CD4-positive, CD25-positive, alpha-beta regulatory T cell (primary cell): Measurements from ENCODE around the gene ULK4. TPM values are rescaled to one million over a fixed set of nuclear protein-coding genes. Genes with fewer than 3 reads are reported as not detected.

Source experiments
- ATAC-seq, 2 donors: fragments of 150-1000 bp; cut with Tn5 transposase; one replicate each; pipeline ENCODE4 v1.10.0; 2021; ENCODE audit warnings: low read depth in 2 of 2, moderate number of reproducible peaks in 2 of 2, moderate library complexity in 1 of 2
- DNase-seq, 3 donors: peaks; one replicate each; pipeline versions ENCODE4 v3.0.0 to v3.0.0-alpha.2; 2012 to 2022; ENCODE audit warnings: mixed read lengths in 1 of 3
- H3K27ac ChIP-seq: one replicate; pipeline ENCODE4 v1.7.0; 2013; ENCODE audit warnings: mild to moderate bottlenecking, low read length; ENCODE audit not compliant: insufficient read depth, poor library complexity, severe bottlenecking
- H3K27me3 ChIP-seq: one replicate; pipeline ENCODE4 v1.7.0; 2013; ENCODE audit warnings: low read length; ENCODE audit not compliant: control insufficient read depth, insufficient read depth
- H3K36me3 ChIP-seq: one replicate; pipeline ENCODE4 v1.7.0; 2013; ENCODE audit warnings: mild to moderate bottlenecking, low read length, moderate library complexity; ENCODE audit not compliant: control insufficient read depth, insufficient read depth
- H3K4me1 ChIP-seq: 2 replicates; pipeline ENCODE4 v1.7.0; 2013; ENCODE audit warnings: mild to moderate bottlenecking, low read length; ENCODE audit not compliant: insufficient read depth, control insufficient read depth, poor library complexity, severe bottlenecking
- H3K4me3 ChIP-seq: one replicate; pipeline ENCODE4 v1.7.0; 2013; ENCODE audit warnings: low read depth, mild to moderate bottlenecking, low read length, moderate library complexity
- H3K9me3 ChIP-seq, 2 experiments: 1 replicate in 1 of 2; 2 replicates in 1 of 2; pipeline ENCODE4 v1.7.0; 2013; ENCODE audit warnings: low read length in 2 of 2, mild to moderate bottlenecking in 1 of 2, moderate library complexity in 1 of 2; ENCODE audit not compliant: control insufficient read depth in 2 of 2
- H3K27ac Mint-ChIP-seq, 3 donors: one replicate each; pipeline ENCODE4 v1.8.0; 2020 to 2022; ENCODE audit warnings: mild to moderate bottlenecking in 3 of 3, mixed read lengths in 3 of 3, moderate library complexity in 2 of 3
- H3K27me3 Mint-ChIP-seq: one replicate; pipeline ENCODE4 v1.8.0; 2022; ENCODE audit warnings: mild to moderate bottlenecking, mixed read lengths
- H3K36me3 Mint-ChIP-seq: one replicate; pipeline ENCODE4 v1.8.0; 2020; ENCODE audit warnings: mixed read lengths
- H3K4me1 Mint-ChIP-seq, 4 donors: one replicate each; pipeline ENCODE4 v1.8.0; 2020 to 2022; ENCODE audit warnings: mixed read lengths in 4 of 4, mild to moderate bottlenecking in 1 of 4
- H3K4me3 Mint-ChIP-seq, 4 donors: one replicate each; pipeline ENCODE4 v1.8.0; 2020 to 2022; ENCODE audit warnings: mild to moderate bottlenecking in 4 of 4, mixed read lengths in 4 of 4, moderate library complexity in 3 of 4
- H3K9me3 Mint-ChIP-seq, 7 donors: one replicate each; pipeline ENCODE4 v1.8.0; 2020 to 2022; ENCODE audit warnings: mixed read lengths in 7 of 7, mild to moderate bottlenecking in 3 of 7, moderate library complexity in 2 of 7
- polyA plus RNA-seq, 4 donors: library from polyadenylated mRNA; unstranded; fragments of 300-500 nt; fragmentation: Illumina TruSeq; gene quantifications; one replicate each; pipeline ENCODE4 v1.2.3, GENCODE V29; 2021
- total RNA-seq: library from RNA; stranded (reverse); gene quantifications from one replicate; pipeline ENCODE4 v1.2.3, GENCODE V29; 2022

ULK4 gene
- total and polyA plus RNA-seq, 5 donors from 2014 or later: 9.3 to 27.2 (median 11.1) TPM

DNA sequence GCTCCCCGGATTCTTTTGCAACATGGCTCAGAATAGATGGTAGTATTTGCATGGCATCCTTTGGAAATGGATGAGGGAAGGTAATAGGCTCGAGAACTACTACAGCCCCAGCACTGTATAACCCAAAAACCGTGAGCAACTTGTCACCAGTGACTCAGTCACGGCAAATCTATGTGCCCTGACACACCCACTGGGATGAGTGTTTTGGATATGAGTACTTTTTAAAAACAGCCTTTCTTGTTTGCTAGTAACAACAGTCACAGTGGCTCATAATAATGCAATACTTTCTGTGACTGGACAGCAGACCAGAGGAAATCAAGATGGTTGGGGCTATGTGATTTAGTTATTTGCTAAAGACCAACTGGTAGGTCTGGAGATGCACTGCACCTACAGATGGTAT, 299.6 kb downstream of the ULK4 start:
- Mint-ChIP-seq H3K4me3 (no peak overlapping the region), H3K9me3 (peaks cover 0 to 25% (median 3%) of the 10 kb centered on the region in 7 donors)

DNA sequence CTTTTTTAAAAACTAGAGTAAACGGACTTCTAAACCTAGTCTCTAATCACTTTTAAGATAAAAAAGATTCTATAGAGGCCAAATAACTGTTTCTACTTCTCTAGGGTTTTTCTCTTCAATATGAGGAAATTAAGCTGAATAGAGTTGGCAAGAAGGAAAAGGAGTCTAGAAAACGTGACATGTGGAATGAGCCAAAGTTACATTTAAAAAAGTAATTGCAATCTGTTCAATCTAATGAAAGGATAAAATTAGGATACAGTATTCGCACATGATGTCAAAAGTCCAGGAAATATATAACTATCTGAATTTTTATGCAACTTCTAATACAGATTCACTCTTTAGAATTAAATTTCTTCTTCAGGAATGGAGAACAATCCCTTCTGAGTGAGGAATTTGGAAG, 300.1 kb downstream of the ULK4 start:
- DNase-seq: no peak
- peaks cover 45% of the 10 kb centered on the region for H3K36me3 Mint-ChIP-seq
- no peak overlapping the region for H3K27ac Mint-ChIP-seq
- H3K4me3 Mint-ChIP-seq: no peak overlapping the region
- Histone ChIP-seq H3K4me1 (no peaks in the 10 kb centered on the region), H3K27me3 (no peaks in the 10 kb centered on the region), H3K27ac (no peak overlapping the region), H3K36me3 (peaks cover 8% of the 10 kb centered on the region), H3K9me3 (peaks cover 10 to 15% of the 10 kb centered on the region in 2 experiments), H3K4me3 (no peak overlapping the region)
- peaks cover 0 to 25% (median 3%) of the 10 kb centered on the region in 7 donors for H3K9me3 Mint-ChIP-seq
- H3K4me1 Mint-ChIP-seq: peaks cover 0 to 6% (median 0%) of the 10 kb centered on the region in 4 donors
- no peak for ATAC-seq
- H3K27me3 Mint-ChIP-seq: no peaks in the 10 kb centered on the region

More for the DNA sequence above, 299.6 kb downstream of the ULK4 start:
- H3K36me3 ChIP-seq: peaks cover 8% of the 10 kb centered on the region
- no peak overlapping the region for H3K4me3 ChIP-seq
- DNase-seq (no peak), ATAC-seq (no peak)
- Mint-ChIP-seq H3K4me1 (peaks cover 0 to 6% (median 0%) of the 10 kb centered on the region in 4 donors), H3K27ac (no peak overlapping the region), H3K27me3 (no peaks in the 10 kb centered on the region), H3K36me3 (peaks cover 45% of the 10 kb centered on the region)
- H3K9me3 ChIP-seq: peaks cover 10 to 15% of the 10 kb centered on the region in 2 experiments
- no peak overlapping the region for H3K27ac ChIP-seq
- no peaks in the 10 kb centered on the region for H3K4me1 ChIP-seq
- no peaks in the 10 kb centered on the region for H3K27me3 ChIP-seq

DNA sequence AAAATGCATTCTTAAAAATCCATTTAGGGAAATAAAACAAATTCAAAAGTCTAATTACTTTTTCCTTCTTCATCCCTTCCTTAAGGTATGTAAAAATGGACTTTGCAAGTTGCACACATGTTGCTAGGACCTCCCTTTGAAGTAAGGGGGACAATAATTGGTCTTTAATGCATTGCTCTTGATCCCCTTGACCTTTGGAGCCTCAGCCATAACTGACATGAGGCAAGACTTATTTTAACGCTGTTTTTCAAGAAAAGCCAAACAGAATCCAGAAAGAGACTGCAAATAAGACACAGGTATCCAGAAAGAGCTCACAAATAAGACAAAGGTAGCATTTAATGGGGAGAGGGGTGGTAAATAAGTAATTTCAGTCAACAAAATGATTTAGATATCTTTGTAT, 301.4 kb downstream of the ULK4 start:
- H3K27me3 ChIP-seq: no peaks in the 10 kb centered on the region
- Mint-ChIP-seq H3K27ac (no peak overlapping the region), H3K27me3 (no peaks in the 10 kb centered on the region), H3K36me3 (peaks cover 34% of the 10 kb centered on the region), H3K4me3 (no peak overlapping the region), H3K4me1 (peaks cover 0 to 6% (median 0%) of the 10 kb centered on the region in 4 donors), H3K9me3 (peaks cover 0 to 14% (median 1%) of the 10 kb centered on the region in 7 donors)
- H3K36me3 ChIP-seq: no peaks in the 10 kb centered on the region
- H3K27ac ChIP-seq: no peak overlapping the region
- no peak for ATAC-seq
- no peaks in the 10 kb centered on the region for H3K4me1 ChIP-seq
- H3K4me3 ChIP-seq: no peak overlapping the region
- peaks cover 0 to 7% of the 10 kb centered on the region in 2 experiments for H3K9me3 ChIP-seq
- no peak for DNase-seq

DNA sequence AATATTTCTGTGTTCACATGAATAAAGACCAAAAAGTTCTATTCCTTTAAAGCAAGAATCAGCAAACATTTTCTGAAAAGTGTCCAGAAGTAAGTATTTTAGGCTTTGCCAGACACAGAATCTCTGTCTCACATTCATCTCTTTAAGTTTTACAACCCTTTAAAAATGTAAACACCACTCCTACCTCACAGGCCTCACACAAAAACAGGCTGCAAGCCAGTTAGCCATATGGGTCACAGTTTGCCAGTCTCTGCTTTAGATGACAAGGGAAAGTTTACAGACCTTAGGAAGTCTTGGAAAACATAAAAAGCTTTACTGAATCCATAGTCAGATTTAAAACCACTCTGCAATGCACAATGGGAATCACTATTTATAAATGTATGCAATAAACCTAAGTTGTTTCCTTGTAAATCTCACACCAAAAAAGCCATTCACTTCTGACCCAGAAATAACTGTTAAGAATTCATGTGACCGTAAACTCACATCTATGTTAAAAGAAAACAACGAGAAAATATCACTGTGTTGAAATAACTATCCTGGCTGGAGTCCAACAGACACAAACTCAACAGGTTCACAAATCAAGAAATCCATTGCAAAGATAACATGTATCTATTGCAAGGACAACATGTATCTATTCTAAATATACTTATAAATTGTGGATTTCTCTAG, 308.2 kb downstream of the ULK4 start:
- no peak overlapping the region for H3K4me3 Mint-ChIP-seq
- H3K36me3 Mint-ChIP-seq: peaks cover under 1% of the 10 kb centered on the region
- DNase-seq: no peak
- peaks cover 0 to 2% (median 0%) of the 10 kb centered on the region in 7 donors for H3K9me3 Mint-ChIP-seq
- no peak for ATAC-seq
- Histone ChIP-seq H3K27me3 (no peaks in the 10 kb centered on the region), H3K36me3 (no peaks in the 10 kb centered on the region), H3K9me3 (no peaks in the 10 kb centered on the region), H3K27ac (no peak overlapping the region), H3K4me1 (no peaks in the 10 kb centered on the region), H3K4me3 (no peak overlapping the region)
- H3K27me3 Mint-ChIP-seq: no peaks in the 10 kb centered on the region
- H3K4me1 Mint-ChIP-seq: peaks cover 0 to 1% (median 0%) of the 10 kb centered on the region in 4 donors
- no peak overlapping the region for H3K27ac Mint-ChIP-seq

GRCh38 chr3:41652931-41653330, 309.0 kb downstream of the ULK4 start:
- Histone ChIP-seq H3K9me3 (no peaks in the 10 kb centered on the region), H3K4me3 (no peak overlapping the region), H3K4me1 (no peaks in the 10 kb centered on the region), H3K36me3 (no peaks in the 10 kb centered on the region), H3K27me3 (no peaks in the 10 kb centered on the region), H3K27ac (no peak overlapping the region)
- Mint-ChIP-seq H3K4me3 (no peak overlapping the region), H3K9me3 (peaks cover 0 to 5% (median 1%) of the 10 kb centered on the region in 7 donors), H3K27me3 (no peaks in the 10 kb centered on the region), H3K36me3 (peaks cover 4% of the 10 kb centered on the region), H3K27ac (no peak overlapping the region), H3K4me1 (peaks cover 0 to 1% (median 0%) of the 10 kb centered on the region in 4 donors)
- no peak for DNase-seq
- no peak for ATAC-seq

DNA sequence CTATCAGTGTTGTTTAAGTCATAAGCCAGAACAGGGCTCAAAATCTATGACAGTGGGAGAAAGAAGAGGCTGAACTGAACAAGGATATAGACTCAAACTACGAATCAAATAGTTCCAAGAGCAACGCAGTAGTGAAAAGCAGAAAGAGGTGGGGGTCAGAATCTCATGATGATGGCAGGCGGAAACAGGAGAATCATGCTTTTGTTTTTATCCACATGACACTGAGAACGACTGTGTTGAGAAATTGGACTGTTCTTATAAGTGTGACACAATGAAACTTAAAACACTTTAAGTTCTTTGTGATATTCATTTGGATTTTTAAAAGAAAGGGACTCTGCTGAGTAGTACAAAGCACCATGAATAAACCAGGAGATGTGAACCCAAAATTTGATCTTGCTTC, 309.4 kb downstream of the ULK4 start:
- DNase-seq: no peak

GRCh38 chr3:41651718-41652117, 310.2 kb downstream of the ULK4 start:
- Histone ChIP-seq H3K4me3 (no peak overlapping the region), H3K27ac (no peak overlapping the region), H3K27me3 (no peaks in the 10 kb centered on the region), H3K4me1 (no peaks in the 10 kb centered on the region), H3K9me3 (no peaks in the 10 kb centered on the region), H3K36me3 (no peaks in the 10 kb centered on the region)
- peaks cover 0 to 1% (median 0%) of the 10 kb centered on the region in 4 donors for H3K4me1 Mint-ChIP-seq
- H3K27me3 Mint-ChIP-seq: no peaks in the 10 kb centered on the region
- DNase-seq (no peak), ATAC-seq (no peak)
- peaks cover 0 to 5% (median 3%) of the 10 kb centered on the region in 7 donors for H3K9me3 Mint-ChIP-seq
- peaks cover 4% of the 10 kb centered on the region for H3K36me3 Mint-ChIP-seq
- H3K27ac Mint-ChIP-seq: no peak overlapping the region
- no peak overlapping the region for H3K4me3 Mint-ChIP-seq

More for the DNA sequence above, 309.4 kb downstream of the ULK4 start:
- no peaks in the 10 kb centered on the region for H3K36me3 ChIP-seq
- Mint-ChIP-seq H3K4me3 (no peak overlapping the region), H3K36me3 (peaks cover 4% of the 10 kb centered on the region), H3K27ac (no peak overlapping the region), H3K4me1 (peaks cover 0 to 1% (median 0%) of the 10 kb centered on the region in 4 donors), H3K9me3 (peaks cover 0 to 5% (median 1%) of the 10 kb centered on the region in 7 donors), H3K27me3 (no peaks in the 10 kb centered on the region)
- no peak overlapping the region for H3K27ac ChIP-seq
- H3K4me3 ChIP-seq: no peak overlapping the region
- no peaks in the 10 kb centered on the region for H3K27me3 ChIP-seq
- no peaks in the 10 kb centered on the region for H3K4me1 ChIP-seq
- no peaks in the 10 kb centered on the region for H3K9me3 ChIP-seq
- ATAC-seq: no peak

DNA sequence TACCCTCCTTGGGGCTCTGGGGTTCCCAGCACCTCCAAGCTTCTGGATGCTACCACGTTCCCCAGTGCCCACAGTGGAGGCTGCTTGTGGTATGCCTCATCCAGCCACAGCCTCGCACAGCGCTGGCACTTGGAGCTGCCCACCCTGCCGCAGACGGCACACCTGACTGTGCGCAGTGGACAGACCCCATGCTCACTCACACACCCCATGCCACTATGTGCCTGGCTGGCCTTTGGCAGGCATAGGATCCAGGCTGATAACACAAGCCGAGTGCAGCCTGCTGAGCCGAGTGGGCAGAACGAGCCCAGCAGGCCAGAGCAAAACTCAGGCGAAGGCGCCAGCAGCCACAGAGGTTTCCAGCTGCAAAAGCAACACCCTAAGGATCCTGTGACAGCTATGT, 311.5 kb downstream of the ULK4 start:
- no peak overlapping the region for H3K4me3 Mint-ChIP-seq
- H3K27ac ChIP-seq: no peak overlapping the region
- DNase-seq: no peak
- no peaks in the 10 kb centered on the region for H3K36me3 ChIP-seq
- no peaks in the 10 kb centered on the region for H3K27me3 Mint-ChIP-seq
- no peaks in the 10 kb centered on the region for H3K27me3 ChIP-seq
- peaks cover 0 to 9% (median 4%) of the 10 kb centered on the region in 7 donors for H3K9me3 Mint-ChIP-seq
- no peak for ATAC-seq
- H3K4me1 ChIP-seq: no peaks in the 10 kb centered on the region
- H3K4me3 ChIP-seq: no peak overlapping the region
- H3K36me3 Mint-ChIP-seq: peaks cover 4% of the 10 kb centered on the region
- no peak overlapping the region for H3K27ac Mint-ChIP-seq
- no peaks in the 10 kb centered on the region for H3K9me3 ChIP-seq
- H3K4me1 Mint-ChIP-seq: peaks cover 0 to 1% (median 0%) of the 10 kb centered on the region in 4 donors
